ENCODE results near the gene PRKCI.
"Not testable (repeated sequence)": the region's sequence is repeated elsewhere in the genome, so short reads cannot be mapped to it uniquely, and the experiment has no call there.

PRKCI gene

GRCh38 chr3:170180079-170180907, 41.9 kb upstream of the PRKCI start:
- peaks cover 58% of the 10 kb centered on the region for H3K79me2 ChIP-seq (ENCODE audit: insufficient read depth, low read length)
- H4K20me1 ChIP-seq (ENCODE audit: insufficient read depth, low read length) = no peaks in the 10 kb centered on the region
- H2AFZ ChIP-seq (ENCODE audit: low read depth, low read length) = peak overlapping the region; percentile 83
- H3K4me2 ChIP-seq (ENCODE audit: insufficient read depth, low read length) = peak overlapping the region; percentile 98
- TF ChIP-seq CTCF (IDR thresholded peaks at IDR 0.05; ENCODE audit: borderline replicate concordance, extremely low read depth, low read length, poor library complexity, severe bottlenecking) = no peak
- TF ChIP-seq EZH2 (IDR thresholded peaks at IDR 0.05; ENCODE audit: borderline replicate concordance, low read depth, low read length, severe bottlenecking) = no peak
- H3K9me3 ChIP-seq (ENCODE audit: insufficient read depth, low read length, severe bottlenecking) = no peaks in the 10 kb centered on the region
- peaks cover 36% of the 10 kb centered on the region for H3K36me3 ChIP-seq (ENCODE audit: insufficient read depth, low read length)
- peak; percentile 16 for ATAC-seq (ENCODE audit: insufficient read depth, low read depth)
- H3K27me3 ChIP-seq (ENCODE audit: insufficient read depth, low read length, poor library complexity) = no peaks in the 10 kb centered on the region
- peak overlapping the region; percentile 56 to 90 for H3K4me3 ChIP-seq (ENCODE audit: low read depth in 1 of 2, low read length in 2 of 2)
- peak; percentile 45 for DNase-seq
- peak overlapping the region; percentile 84 for H3K9ac ChIP-seq (ENCODE audit: low read depth, low read length)
- peaks cover 40% of the 10 kb centered on the region for H3K4me1 ChIP-seq (ENCODE audit: insufficient read depth, low read length)
- peak overlapping the region; percentile 93 for H3K27ac ChIP-seq (ENCODE audit: low read length)

- TF ChIP-seq EZH2 (IDR thresholded peaks at IDR 0.05; ENCODE audit: borderline replicate concordance, low read depth, low read length, severe bottlenecking) (no peak), CTCF (IDR thresholded peaks at IDR 0.05; ENCODE audit: borderline replicate concordance, extremely low read depth, low read length, poor library complexity, severe bottlenecking) (no peak)
- H3K4me1 ChIP-seq (ENCODE audit: insufficient read depth, low read length) = peaks cover 39% of the 10 kb centered on the region
- H3K9ac ChIP-seq (ENCODE audit: low read depth, low read length) = peak within 1 kb of the TSS; percentile 84
- ATAC-seq (ENCODE audit: insufficient read depth, low read depth) (peak; percentile 78), DNase-seq (peak; percentile 95)
- peak within 1 kb of the TSS; percentile 93 for H3K27ac ChIP-seq (ENCODE audit: low read length)
- peaks cover 27% of the 10 kb centered on the region for H3K36me3 ChIP-seq (ENCODE audit: insufficient read depth, low read length)
- peak within 1 kb of the TSS; percentile 83 for H2AFZ ChIP-seq (ENCODE audit: low read depth, low read length)
- H3K4me2 ChIP-seq (ENCODE audit: insufficient read depth, low read length) = peak within 1 kb of the TSS; percentile 98
- peak within 1 kb of the TSS; percentile 56 to 90 for H3K4me3 ChIP-seq (ENCODE audit: low read depth in 1 of 2, low read length in 2 of 2)
- H4K20me1 ChIP-seq (ENCODE audit: insufficient read depth, low read length) = no peaks in the 10 kb centered on the region
- no peaks in the 10 kb centered on the region for H3K27me3 ChIP-seq (ENCODE audit: insufficient read depth, low read length, poor library complexity)
- peaks cover 51% of the 10 kb centered on the region for H3K79me2 ChIP-seq (ENCODE audit: insufficient read depth, low read length)
- H3K9me3 ChIP-seq (ENCODE audit: insufficient read depth, low read length, severe bottlenecking) = no peaks in the 10 kb centered on the region
These were observed 41.0 kb upstream of the PRKCI start, which contains the start of gene PHC3 for GRCh38 chr3:170180908-170181885. Gene PHC3 (minus strand): TSS chr3:170181733. CDS start chr3:170181715, 18 bp downstream.

GRCh38 chr3:170189398-170190256, 32.6 kb upstream of the PRKCI start:
- H3K9me3 ChIP-seq (ENCODE audit: insufficient read depth, low read length, severe bottlenecking) = no peaks in the 10 kb centered on the region
- no peaks in the 10 kb centered on the region for H3K4me1 ChIP-seq (ENCODE audit: insufficient read depth, low read length)
- no peaks in the 10 kb centered on the region for H3K27me3 ChIP-seq (ENCODE audit: insufficient read depth, low read length, poor library complexity)
- H3K79me2 ChIP-seq (ENCODE audit: insufficient read depth, low read length) = no peaks in the 10 kb centered on the region
- H3K4me2 ChIP-seq (ENCODE audit: insufficient read depth, low read length) = peak overlapping the region; percentile 10; the same call in 1 of the 2 replicates
- no peak overlapping the region for H3K4me3 ChIP-seq (ENCODE audit: low read depth in 1 of 2, low read length in 2 of 2)
- H2AFZ ChIP-seq (ENCODE audit: low read depth, low read length) = peak overlapping the region; percentile 40
- H3K36me3 ChIP-seq (ENCODE audit: insufficient read depth, low read length) = no peaks in the 10 kb centered on the region
- no peak overlapping the region for H3K9ac ChIP-seq (ENCODE audit: low read depth, low read length)
- H4K20me1 ChIP-seq (ENCODE audit: insufficient read depth, low read length) = no peaks in the 10 kb centered on the region
- TF ChIP-seq EZH2 (IDR thresholded peaks at IDR 0.05; ENCODE audit: borderline replicate concordance, low read depth, low read length, severe bottlenecking) (no peak), CTCF (IDR thresholded peaks at IDR 0.05; ENCODE audit: borderline replicate concordance, extremely low read depth, low read length, poor library complexity, severe bottlenecking) (no peak)
- DNase-seq (no peak), ATAC-seq (ENCODE audit: insufficient read depth, low read depth) (peak; percentile 41; the same call in 1 of the 3 replicates)
- no peak overlapping the region for H3K27ac ChIP-seq (ENCODE audit: low read length)

GRCh38 chr3:170195759-170196158, 26.5 kb upstream of the PRKCI start:
- H4K20me1 ChIP-seq (ENCODE audit: insufficient read depth, low read length); H3K4me2 ChIP-seq (ENCODE audit: insufficient read depth, low read length); H3K9me3 ChIP-seq (ENCODE audit: insufficient read depth, low read length, severe bottlenecking); H2AFZ ChIP-seq (ENCODE audit: low read depth, low read length); H3K27me3 ChIP-seq (ENCODE audit: insufficient read depth, low read length, poor library complexity); H3K36me3 ChIP-seq (ENCODE audit: insufficient read depth, low read length); H3K27ac ChIP-seq (ENCODE audit: low read length); H3K4me1 ChIP-seq (ENCODE audit: insufficient read depth, low read length); H3K4me3 ChIP-seq (ENCODE audit: low read depth in 1 of 2, low read length in 2 of 2); H3K79me2 ChIP-seq (ENCODE audit: insufficient read depth, low read length); DNase-seq; ATAC-seq (ENCODE audit: insufficient read depth, low read depth); H3K9ac ChIP-seq (ENCODE audit: low read depth, low read length): not testable (repeated sequence)

Data from DND-41 (cell line).